Measurements from ENCODE around the gene PTPRK. TPM values are rescaled to one million over a fixed set of nuclear protein-coding genes. Genes with fewer than 3 reads are reported as not detected.

The PTPRK gene
- total and polyA plus RNA-seq, 9 of the 15 experiments (the other 6 are each of a cell fraction or from before 2014, with no cell fraction given), result 0.04 to 0.51 TPM; not detected in 7

DNA sequence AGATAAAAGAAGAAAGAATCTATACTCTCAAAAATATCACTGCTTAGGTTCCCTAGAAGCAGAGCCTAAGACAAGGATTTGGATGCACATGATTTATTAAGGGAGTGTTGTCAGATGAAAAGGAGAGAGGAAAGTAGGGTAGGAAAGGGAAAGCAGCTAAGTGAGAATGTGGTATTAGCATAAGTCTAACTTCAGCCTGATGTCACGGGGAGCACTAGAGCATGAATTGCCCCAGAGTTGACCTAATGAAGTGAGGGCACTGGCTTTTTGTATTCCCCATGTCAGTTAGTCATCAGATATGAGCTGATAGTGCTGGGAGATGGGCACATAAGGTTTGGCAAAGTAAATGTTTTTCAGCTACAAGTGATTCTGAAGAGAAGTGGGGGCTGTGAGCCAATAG, 490.6 kb downstream of the PTPRK start:
- in situ Hi-C loops (cut with MboI) (no loop called here), intact Hi-C loops (cut with micrococcal nuclease) (no loop called here)
- FAIRE-seq, result no peak
- Histone ChIP-seq H3K9me3 (replicated peaks; ENCODE audit: control insufficient read depth, insufficient read depth, low read depth, low read length) (no peaks in the 10 kb centered on the region; the same call in 1 of the 2 replicates), H3K4me3 (no peak overlapping the region), H2AFZ (ENCODE audit: low read depth, low read length) (no peak overlapping the region), H3K27me3 (ENCODE audit: control insufficient read depth in 2 of 2, insufficient read depth in 2 of 2, low read length in 2 of 2) (no peaks in the 10 kb centered on the region), H3K9me1 (ENCODE audit: control insufficient read depth, insufficient read depth, low read length) (no peaks in the 10 kb centered on the region), H3K36me3 (ENCODE audit: control insufficient read depth, insufficient read depth, low read length) (no peaks in the 10 kb centered on the region), H3K79me2 (ENCODE audit: control insufficient read depth, insufficient read depth, low read length) (no peaks in the 10 kb centered on the region), H3K4me2 (ENCODE audit: insufficient read depth, low read length) (no peak overlapping the region), H3K27ac (ENCODE audit: extremely low read depth, low read depth, low read length) (no peak overlapping the region), H3K9ac (ENCODE audit: insufficient read depth in 1 of 2, low read depth in 2 of 2, low read length in 2 of 2) (no peak overlapping the region), H3K4me1 (replicated peaks in 1 of 2; ENCODE audit: control insufficient read depth in 2 of 2, insufficient read depth in 2 of 2, low read length in 2 of 2) (no peaks in the 10 kb centered on the region), H4K20me1 (replicated peaks; ENCODE audit: control insufficient read depth, insufficient read depth, low read length) (no peaks in the 10 kb centered on the region)
- 0% methylated on average over 1 of the region's 1 CpG for WGBS (ENCODE audit: insufficient coverage, low coverage, missing lambda C conversion rate)
- TF ChIP-seq HIVEP1 (CRISPR knock-in tag; IDR thresholded peaks at IDR 0.05), result no peak
- no peak for DNase-seq (ENCODE audit: extremely low read depth in 1 of 4, low spot score in 3 of 4)
- no peak for ATAC-seq
- POLR2A ChIA-PET, result no interaction called here
- no TSS peak for BruUV-seq (replicated peaks)
- CTCF ChIA-PET (ENCODE audit: low intra/inter-chr PET ratio), result no interaction called here

GRCh38 chr6:128028183-128028582, 492.2 kb downstream of the PTPRK start:
- Histone ChIP-seq H3K27ac (ENCODE audit: extremely low read depth, low read depth, low read length) (no peak overlapping the region), H3K27me3 (ENCODE audit: control insufficient read depth in 2 of 2, insufficient read depth in 2 of 2, low read length in 2 of 2) (no peaks in the 10 kb centered on the region), H3K9me1 (ENCODE audit: control insufficient read depth, insufficient read depth, low read length) (no peaks in the 10 kb centered on the region), H4K20me1 (replicated peaks; ENCODE audit: control insufficient read depth, insufficient read depth, low read length) (no peaks in the 10 kb centered on the region), H3K4me3 (no peak overlapping the region), H3K4me2 (ENCODE audit: insufficient read depth, low read length) (no peak overlapping the region), H3K9ac (ENCODE audit: insufficient read depth in 1 of 2, low read depth in 2 of 2, low read length in 2 of 2) (no peak overlapping the region), H3K4me1 (replicated peaks in 1 of 2; ENCODE audit: control insufficient read depth in 2 of 2, insufficient read depth in 2 of 2, low read length in 2 of 2) (no peaks in the 10 kb centered on the region), H2AFZ (ENCODE audit: low read depth, low read length) (no peak overlapping the region), H3K9me3 (replicated peaks; ENCODE audit: control insufficient read depth, insufficient read depth, low read depth, low read length) (no peaks in the 10 kb centered on the region), H3K79me2 (ENCODE audit: control insufficient read depth, insufficient read depth, low read length) (no peaks in the 10 kb centered on the region), H3K36me3 (ENCODE audit: control insufficient read depth, insufficient read depth, low read length) (no peaks in the 10 kb centered on the region)
- ChIA-PET CTCF (ENCODE audit: low intra/inter-chr PET ratio) (no interaction called here), POLR2A (no interaction called here)
- no peak for DNase-seq (ENCODE audit: extremely low read depth in 1 of 4, low spot score in 3 of 4)
- ATAC-seq, result no peak
- BruUV-seq (replicated peaks), result no TSS peak
- in situ Hi-C loops (cut with MboI), result no loop called here
- intact Hi-C loops (cut with micrococcal nuclease), result no loop called here
- no peak for FAIRE-seq
- TF ChIP-seq ZNF76 (CRISPR knock-in tag; IDR thresholded peaks at IDR 0.05; ENCODE audit: borderline replicate concordance) (no peak), MXI1 (IDR thresholded peaks at IDR 0.05; ENCODE audit: low read depth, low read length) (no peak), DEAF1 (CRISPR knock-in tag; IDR thresholded peaks at IDR 0.05) (no peak), MEF2A (IDR thresholded peaks at IDR 0.05; ENCODE audit: control insufficient read depth, low read depth, low read length) (no peak), CSDE1 (IDR thresholded peaks at IDR 0.05) (no peak), FOXP4 (CRISPR knock-in tag; IDR thresholded peaks at IDR 0.05; ENCODE audit: borderline replicate concordance) (no peak), NFIC (IDR thresholded peaks at IDR 0.05) (no peak), NR2C2 (CRISPR knock-in tag; IDR thresholded peaks at IDR 0.05) (no peak), NR2C2 (tag; IDR thresholded peaks at IDR 0.05) (no peak), PKNOX1 (IDR thresholded peaks at IDR 0.05) (no peak), CREBBP (IDR thresholded peaks at IDR 0.05; ENCODE audit: low read depth, low read length) (no peak), HCFC1 (IDR thresholded peaks at IDR 0.05; ENCODE audit: low read depth, low read length) (no peak), FOXK2 (conservative IDR thresholded peaks at IDR 0.05 in 1 of 2, IDR thresholded peaks at IDR 0.05 in 1 of 2; ENCODE audit: low read depth in 2 of 2) (no peak)

All from K562 (cell line).